Uterus (tissue), 4 donors: ENCODE measurements around the gene CHST15. TPM values are rescaled to one million over a fixed set of nuclear protein-coding genes. Genes with fewer than 3 reads are reported as not detected.

ENCODE experiments used
- DNase-seq, 2 donors: peaks; one replicate each; pipeline ENCODE4 v3.0.0-alpha.2; 2019 to 2020
- H3K27ac ChIP-seq, 2 donors: fragments of 200-600 bp; sonication (generic); 1 replicate in 1 of 2; 2 replicates in 1 of 2; pipeline ENCODE4 v1.5.1; 2016 to 2018
- H3K27me3 ChIP-seq, 2 donors: fragments of 200-600 bp; sonication (generic); one replicate each; pipeline ENCODE4 v1.5.1; 2018 to 2019; ENCODE audit warnings: control low read depth in 1 of 2
- H3K36me3 ChIP-seq, 2 donors: fragments of 200-600 bp; sonication (generic); one replicate each; pipeline ENCODE4 v1.5.1; 2019; ENCODE audit warnings: control low read depth in 1 of 2
- H3K4me1 ChIP-seq, 2 donors: fragments of 200-600 bp; sonication (generic); one replicate each; pipeline ENCODE4 v1.5.1; 2018 to 2019; ENCODE audit warnings: control low read depth in 1 of 2
- H3K4me3 ChIP-seq, 2 donors: fragments of 200-600 bp; sonication (generic); 1 replicate in 1 of 2; 2 replicates in 1 of 2; pipeline ENCODE4 v1.5.1; 2018 to 2019; ENCODE audit warnings: mild to moderate bottlenecking in 1 of 2
- H3K9me3 ChIP-seq, 2 donors: fragments of 200-600 bp; sonication (generic); one replicate each; pipeline ENCODE4 v1.5.1; 2019; ENCODE audit warnings: control low read depth in 1 of 2
- CTCF ChIP-seq, 4 experiments: fragments of 200-600 bp in 2 of 4; fragments of 450-650 bp in 2 of 4; sonication (generic) in 2 of 4; IDR thresholded peaks; one replicate each; pipeline ENCODE4 v1.5.1; 2016 to 2019; ENCODE audit warnings: antibody characterized with exemption in 4 of 4, mild to moderate bottlenecking in 2 of 4, moderate library complexity in 1 of 4
- POLR2A ChIP-seq, 2 donors: fragments of 450-650 bp; IDR thresholded peaks; one replicate each; pipeline ENCODE4 v1.6.1; 2016; ENCODE audit warnings: antibody characterized with exemption in 2 of 2, mild to moderate bottlenecking in 1 of 2, moderate library complexity in 1 of 2
- intact Hi-C: fragments of 100-400 bp; cut with DNase I; formaldehyde crosslinking; loops from one replicate; pipeline ENCODE4 v1.15.1; 2023; ENCODE audit warnings: low total_unique reads
- total RNA-seq, 4 donors: library from RNA; depleted of rRNA in 3 of 4; stranded (reverse); fragments of >200 nt in 3 of 4; gene quantifications; one replicate each; pipeline versions ENCODE4 v1.1.0 to v1.2.4, GENCODE V29; 2014 to 2023
- donor health status: DM: yes; HTN: yes; CAD: no.

The CHST15 gene
- total RNA-seq, 4 donors from 2014 or later, result 9.7 to 28.5 (median 17.8) TPM

GRCh38 chr10:124029559-124029958 is 63.8 kb downstream of the CHST15 start:
- H3K9me3 ChIP-seq, result no peaks in the 10 kb centered on the region
- H3K4me3 ChIP-seq, result no peak overlapping the region
- no peaks in the 10 kb centered on the region for H3K36me3 ChIP-seq
- intact Hi-C loops, result no loop called here
- DNase-seq, result no peak
- no peaks in the 10 kb centered on the region for H3K27me3 ChIP-seq
- TF ChIP-seq POLR2A (IDR thresholded peaks at IDR 0.05), result no peak
- no peak for TF ChIP-seq CTCF (IDR thresholded peaks at IDR 0.05)
- no peaks in the 10 kb centered on the region for H3K4me1 ChIP-seq
- H3K27ac ChIP-seq, result no peak overlapping the region

DNA sequence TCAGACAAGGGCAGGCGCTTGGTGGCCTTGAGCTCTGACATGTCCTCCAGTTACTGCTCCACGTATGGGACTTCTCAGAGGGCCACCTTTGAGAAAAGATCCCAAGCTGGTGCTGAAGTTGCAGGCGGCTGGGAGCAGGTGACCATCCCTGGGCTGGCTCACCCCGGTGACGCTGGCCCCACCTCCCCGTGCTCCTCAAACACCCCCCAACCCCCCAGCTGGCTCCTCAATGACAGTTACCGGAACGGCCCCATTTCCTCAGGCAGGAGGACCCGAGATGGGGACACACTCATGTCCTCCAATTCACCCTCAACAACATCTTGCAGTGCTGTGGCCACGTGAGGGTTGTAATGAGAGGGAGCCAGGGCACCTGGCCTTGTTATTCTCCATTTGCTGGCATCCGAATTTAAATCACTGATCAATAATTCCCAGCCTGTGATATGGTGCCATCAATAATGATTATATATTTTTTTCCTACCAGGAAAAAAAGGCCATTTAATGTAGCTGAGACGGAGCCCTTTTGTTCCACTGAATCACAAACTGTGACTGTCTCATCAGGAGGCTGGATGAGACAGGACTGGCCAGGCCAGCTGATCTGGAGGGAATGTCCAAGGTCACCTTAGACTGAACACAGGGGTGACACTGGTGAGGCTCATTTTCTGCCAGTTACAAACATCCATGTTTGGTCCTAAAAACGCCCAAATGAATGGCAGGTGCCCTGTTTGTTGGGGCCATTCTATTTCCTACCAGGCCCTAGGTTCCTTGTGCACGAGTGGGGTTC is 64.5 kb downstream of the CHST15 start:
- H3K27me3 ChIP-seq, result no peaks in the 10 kb centered on the region
- no peaks in the 10 kb centered on the region for H3K36me3 ChIP-seq
- H3K27ac ChIP-seq, result no peak overlapping the region
- no peak overlapping the region for H3K4me3 ChIP-seq
- H3K9me3 ChIP-seq, result no peaks in the 10 kb centered on the region
- no peak for TF ChIP-seq POLR2A (IDR thresholded peaks at IDR 0.05)
- no peak for TF ChIP-seq CTCF (IDR thresholded peaks at IDR 0.05)
- no peak for DNase-seq
- no peaks in the 10 kb centered on the region for H3K4me1 ChIP-seq
- intact Hi-C loops, result no loop called here

DNA sequence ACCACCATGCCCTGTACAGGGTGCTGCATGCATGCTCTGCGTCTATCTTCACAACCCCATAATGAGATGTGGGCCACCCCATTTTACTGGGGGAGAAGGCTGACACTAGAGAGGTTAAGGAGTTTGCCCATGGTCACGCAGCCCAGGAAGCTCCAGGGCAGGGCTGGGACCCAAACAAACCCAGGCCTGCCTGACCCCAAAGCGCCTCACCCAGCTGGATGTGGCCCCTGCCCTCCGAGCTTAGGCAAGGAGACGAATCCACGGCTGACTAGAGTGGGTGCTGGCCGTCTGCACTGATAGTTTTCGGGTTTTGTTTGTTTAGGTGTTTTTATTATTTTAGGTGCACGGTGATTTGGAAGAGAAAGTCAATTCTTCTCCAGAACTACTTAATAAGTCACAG is 65.7 kb downstream of the CHST15 start:
- Histone ChIP-seq H3K4me1 (no peaks in the 10 kb centered on the region), H3K27me3 (no peaks in the 10 kb centered on the region), H3K36me3 (no peaks in the 10 kb centered on the region), H3K27ac (no peak overlapping the region), H3K9me3 (no peaks in the 10 kb centered on the region), H3K4me3 (no peak overlapping the region)
- TF ChIP-seq CTCF (IDR thresholded peaks at IDR 0.05), result no peak
- TF ChIP-seq POLR2A (IDR thresholded peaks at IDR 0.05), result no peak
- no peak for DNase-seq
- intact Hi-C loops, result no loop called here

- H3K27me3 ChIP-seq, result no peaks in the 10 kb centered on the region
- no peak for DNase-seq
- intact Hi-C loops, result no loop called here
- TF ChIP-seq POLR2A (IDR thresholded peaks at IDR 0.05), result no peak
- no peak for TF ChIP-seq CTCF (IDR thresholded peaks at IDR 0.05)
- no peaks in the 10 kb centered on the region for H3K9me3 ChIP-seq
- H3K27ac ChIP-seq, result no peak overlapping the region
- H3K36me3 ChIP-seq, result no peaks in the 10 kb centered on the region
- no peaks in the 10 kb centered on the region for H3K4me1 ChIP-seq
- H3K4me3 ChIP-seq, result no peak overlapping the region
Observed at GRCh38 chr10:124027031-124027611, 66.3 kb downstream of the CHST15 start.

- Histone ChIP-seq H3K27ac (no peak overlapping the region), H3K4me3 (no peak overlapping the region), H3K27me3 (no peaks in the 10 kb centered on the region), H3K4me1 (no peaks in the 10 kb centered on the region), H3K9me3 (no peaks in the 10 kb centered on the region), H3K36me3 (no peaks in the 10 kb centered on the region)
- intact Hi-C loops, result no loop called here
- no peak for DNase-seq
- TF ChIP-seq CTCF (IDR thresholded peaks at IDR 0.05), result no peak
Observed at GRCh38 chr10:124026589-124026939, 66.8 kb downstream of the CHST15 start.
